ENCODE measurements around the gene XG.
"Not testable (repeated sequence)": the region's sequence is repeated elsewhere in the genome, so short reads cannot be mapped to it uniquely, and the experiment has no call there.

GRCh38 chrX:2727264-2727663 is 24.6 kb upstream of the XG start:
- TF ChIP-seq, protein P1, sequence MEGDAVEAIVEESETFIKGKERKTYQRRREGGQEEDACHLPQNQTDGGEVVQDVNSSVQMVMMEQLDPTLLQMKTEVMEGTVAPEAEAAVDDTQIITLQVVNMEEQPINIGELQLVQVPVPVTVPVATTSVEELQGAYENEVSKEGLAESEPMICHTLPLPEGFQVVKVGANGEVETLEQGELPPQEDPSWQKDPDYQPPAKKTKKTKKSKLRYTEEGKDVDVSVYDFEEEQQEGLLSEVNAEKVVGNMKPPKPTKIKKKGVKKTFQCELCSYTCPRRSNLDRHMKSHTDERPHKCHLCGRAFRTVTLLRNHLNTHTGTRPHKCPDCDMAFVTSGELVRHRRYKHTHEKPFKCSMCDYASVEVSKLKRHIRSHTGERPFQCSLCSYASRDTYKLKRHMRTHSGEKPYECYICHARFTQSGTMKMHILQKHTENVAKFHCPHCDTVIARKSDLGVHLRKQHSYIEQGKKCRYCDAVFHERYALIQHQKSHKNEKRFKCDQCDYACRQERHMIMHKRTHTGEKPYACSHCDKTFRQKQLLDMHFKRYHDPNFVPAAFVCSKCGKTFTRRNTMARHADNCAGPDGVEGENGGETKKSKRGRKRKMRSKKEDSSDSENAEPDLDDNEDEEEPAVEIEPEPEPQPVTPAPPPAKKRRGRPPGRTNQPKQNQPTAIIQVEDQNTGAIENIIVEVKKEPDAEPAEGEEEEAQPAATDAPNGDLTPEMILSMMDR (conservative IDR thresholded peaks at IDR 0.05): not testable (repeated sequence)
- not testable (repeated sequence) for TF ChIP-seq EZH2 (IDR thresholded peaks at IDR 0.05; ENCODE audit: low read depth)

All from PC-9 (cell line).